Left lung (tissue), 10 donors: ENCODE measurements around the gene WARS2. TPM values are rescaled to one million over a fixed set of nuclear protein-coding genes. Genes with fewer than 3 reads are reported as not detected.
"Not testable (repeated sequence)": the region's sequence is repeated elsewhere in the genome, so short reads cannot be mapped to it uniquely, and the experiment has no call there.

Source experiments
- ATAC-seq: fragments of 200-7000 bp; cut with Tn5 transposase; one replicate; pipeline ENCODE4 v1.9.1; 2020; ENCODE audit warnings: moderate library complexity
- DNase-seq, 4 donors: peaks; one replicate each; pipeline ENCODE4 v3.0.0-alpha.2; 2013 to 2020
- H3K27ac ChIP-seq, 2 donors: fragments of 200-600 bp; sonication (generic) in 1 of 2; one replicate each; pipeline versions ENCODE4 v1.5.0 to v1.8.0; 2020 to 2021
- H3K27me3 ChIP-seq, 2 donors: fragments of 200-600 bp; sonication (generic) in 1 of 2; one replicate each; pipeline versions ENCODE4 v1.5.0 to v1.8.0; 2020 to 2021
- H3K36me3 ChIP-seq, 2 donors: fragments of 200-600 bp; sonication (generic) in 1 of 2; one replicate each; pipeline versions ENCODE4 v1.5.0 to v1.8.0; 2020 to 2021
- H3K4me1 ChIP-seq, 2 donors: fragments of 200-600 bp; one replicate each; pipeline ENCODE4 v1.8.0; 2021
- H3K4me3 ChIP-seq, 2 donors: fragments of 200-600 bp; sonication (generic) in 1 of 2; one replicate each; pipeline versions ENCODE4 v1.5.0 to v1.8.0; 2020 to 2021; ENCODE audit warnings: mild to moderate bottlenecking in 1 of 2
- H3K9me3 ChIP-seq, 2 donors: fragments of 200-600 bp; sonication (generic) in 1 of 2; one replicate each; pipeline versions ENCODE4 v1.5.0 to v1.8.0; 2020 to 2021
- intact Hi-C, 2 donors: fragments of 100-400 bp; cut with DNase I; formaldehyde crosslinking; loops; one replicate each; pipeline versions ENCODE4 v1.11.2 to v1.14.2; 2022
- polyA plus RNA-seq, 6 donors: library from polyadenylated mRNA; unstranded; fragments of 120-200 nt; gene quantifications; one replicate each; pipeline ENCODE4 v1.2.1, GENCODE V29; 2013; ENCODE audit not compliant: insufficient read length in 6 of 6
- total RNA-seq, 2 donors: library from RNA; stranded (reverse); fragmentation: NEBNext Ultra II Directional; extraction: Animal tissue kit (Norgen Biotek cat#: 25700); gene quantifications; one replicate each; pipeline ENCODE4 v1.2.1, GENCODE V29; 2021
- TF ChIP-seq, protein P1 (sequence below), 2 donors: fragments of 200-600 bp; sonication (generic) in 1 of 2; IDR thresholded peaks; one replicate each; pipeline versions ENCODE4 v1.5.0 to v1.8.0; 2021; ENCODE audit warnings: antibody characterized with exemption in 2 of 2
- donor health status: DM: no; HTN: yes; CAD: no.
- donor health status: DM: no; HTN: no; CAD: no.

The WARS2 gene
- total and polyA plus RNA-seq, 8 donors: 12.7 to 26.0 (median 19.6) TPM

GRCh38 chr1:119160866-119161265 is 20.4 kb upstream of the WARS2 start:
- DNase-seq (peak in 2 of 4 donors; percentile 50 to 78), ATAC-seq (peak; percentile 54)
- Histone ChIP-seq H3K9me3 (no peaks in the 10 kb centered on the region), H3K27me3 (no peaks in the 10 kb centered on the region), H3K4me3 (no peak overlapping the region), H3K27ac (peak overlapping the region in 1 of 2 donors; percentile 16), H3K4me1 (no peaks in the 10 kb centered on the region), H3K36me3 (peaks cover 0 to 53% of the 10 kb centered on the region in 2 donors)
- intact Hi-C loops: no loop called here
- TF ChIP-seq, protein P1, sequence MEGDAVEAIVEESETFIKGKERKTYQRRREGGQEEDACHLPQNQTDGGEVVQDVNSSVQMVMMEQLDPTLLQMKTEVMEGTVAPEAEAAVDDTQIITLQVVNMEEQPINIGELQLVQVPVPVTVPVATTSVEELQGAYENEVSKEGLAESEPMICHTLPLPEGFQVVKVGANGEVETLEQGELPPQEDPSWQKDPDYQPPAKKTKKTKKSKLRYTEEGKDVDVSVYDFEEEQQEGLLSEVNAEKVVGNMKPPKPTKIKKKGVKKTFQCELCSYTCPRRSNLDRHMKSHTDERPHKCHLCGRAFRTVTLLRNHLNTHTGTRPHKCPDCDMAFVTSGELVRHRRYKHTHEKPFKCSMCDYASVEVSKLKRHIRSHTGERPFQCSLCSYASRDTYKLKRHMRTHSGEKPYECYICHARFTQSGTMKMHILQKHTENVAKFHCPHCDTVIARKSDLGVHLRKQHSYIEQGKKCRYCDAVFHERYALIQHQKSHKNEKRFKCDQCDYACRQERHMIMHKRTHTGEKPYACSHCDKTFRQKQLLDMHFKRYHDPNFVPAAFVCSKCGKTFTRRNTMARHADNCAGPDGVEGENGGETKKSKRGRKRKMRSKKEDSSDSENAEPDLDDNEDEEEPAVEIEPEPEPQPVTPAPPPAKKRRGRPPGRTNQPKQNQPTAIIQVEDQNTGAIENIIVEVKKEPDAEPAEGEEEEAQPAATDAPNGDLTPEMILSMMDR (IDR thresholded peaks at IDR 0.05): no peak

GRCh38 chr1:119160409-119160808 is 20.0 kb upstream of the WARS2 start:
- H3K27ac ChIP-seq: peak overlapping the region in 1 of 2 donors; percentile 16
- peaks cover 0 to 53% of the 10 kb centered on the region in 2 donors for H3K36me3 ChIP-seq
- TF ChIP-seq, protein P1 (IDR thresholded peaks at IDR 0.05): no peak
- no peak overlapping the region for H3K4me3 ChIP-seq
- DNase-seq (peak in 1 of 4 donors; percentile 16), ATAC-seq (peak; percentile 13)
- no peaks in the 10 kb centered on the region for H3K27me3 ChIP-seq
- no peaks in the 10 kb centered on the region for H3K4me1 ChIP-seq
- intact Hi-C loops: no loop called here
- H3K9me3 ChIP-seq: no peaks in the 10 kb centered on the region

- Histone ChIP-seq H3K36me3 (peaks cover 0 to 55% of the 10 kb centered on the region in 2 donors), H3K9me3 (no peaks in the 10 kb centered on the region), H3K4me1 (no peaks in the 10 kb centered on the region), H3K27me3 (no peaks in the 10 kb centered on the region), H3K27ac (no peak overlapping the region), H3K4me3 (no peak overlapping the region)
- TF ChIP-seq, protein P1 (IDR thresholded peaks at IDR 0.05): no peak
- intact Hi-C loops: no loop called here
- no peak for ATAC-seq
- DNase-seq: no peak
These were observed 19.5 kb upstream of the WARS2 start for GRCh38 chr1:119159966-119160365.

- Histone ChIP-seq H3K36me3 (peaks cover 0 to 53% of the 10 kb centered on the region in 2 donors), H3K27ac (no peak overlapping the region), H3K27me3 (no peaks in the 10 kb centered on the region), H3K4me3 (no peak overlapping the region), H3K4me1 (no peaks in the 10 kb centered on the region), H3K9me3 (no peaks in the 10 kb centered on the region)
- intact Hi-C loops: no loop called here
- DNase-seq (no peak), ATAC-seq (no peak)
- TF ChIP-seq, protein P1 (IDR thresholded peaks at IDR 0.05): no peak
These were observed 18.7 kb upstream of the WARS2 start for GRCh38 chr1:119159111-119159510.

- H3K27me3 ChIP-seq, DNase-seq, H3K4me3 ChIP-seq, intact Hi-C loops, H3K27ac ChIP-seq, H3K9me3 ChIP-seq, H3K4me1 ChIP-seq, ATAC-seq: not testable (repeated sequence)
- H3K36me3 ChIP-seq: peaks cover 0 to 35% of the 10 kb centered on the region in 2 donors
These were observed 16.3 kb upstream of the WARS2 start for GRCh38 chr1:119156761-119157160.

DNA sequence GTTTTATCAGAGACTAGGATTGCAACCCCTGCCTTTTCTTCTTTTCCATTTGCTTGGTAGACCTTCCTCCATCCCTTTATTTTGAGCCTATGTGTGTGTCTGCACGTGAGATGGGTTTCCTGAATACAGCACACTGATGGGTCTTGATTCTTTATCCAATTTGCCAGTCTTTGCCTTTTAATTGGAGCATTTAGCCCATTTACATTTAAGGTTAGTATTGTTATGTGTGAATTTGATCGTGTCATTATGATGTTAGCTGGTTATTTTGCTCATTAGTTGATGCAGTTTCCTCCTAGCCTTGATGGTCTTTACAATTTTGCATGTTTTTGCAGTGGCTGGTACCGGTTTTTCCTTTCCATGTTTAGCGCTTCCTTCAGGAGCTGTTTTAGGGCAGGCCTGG is 14.6 kb upstream of the WARS2 start:
- intact Hi-C loops, H3K4me3 ChIP-seq, H3K27ac ChIP-seq, H3K4me1 ChIP-seq, DNase-seq, ATAC-seq, H3K9me3 ChIP-seq, H3K27me3 ChIP-seq: not testable (repeated sequence)
- peaks cover 0 to 35% of the 10 kb centered on the region in 2 donors for H3K36me3 ChIP-seq
